CD4-positive, alpha-beta memory T cell (primary cell): ENCODE results near the gene CEP78. TPM values are rescaled to one million over a fixed set of nuclear protein-coding genes. Genes with fewer than 3 reads are reported as not detected.

ENCODE experiments used
- CTCF ChIA-PET: fragments of 350-600 bp; sonication (Branson Sonifier 250); formaldehyde crosslinking; loops from one replicate; lab custom pipeline; 2021; ENCODE audit warnings: inconsistent platforms; ENCODE audit not compliant: partially characterized antibody; lab: Charles Lee
- POLR2A ChIA-PET: fragments of 350-600 bp; sonication (Branson Sonifier 250); formaldehyde crosslinking; loops from one replicate; lab custom pipeline; 2021; ENCODE audit not compliant: partially characterized antibody; lab: Charles Lee
- DNase-seq, 5 donors: peaks; one replicate each; pipeline versions ENCODE4 v3.0.0 to v3.0.0-alpha.2; 2020 to 2022; ENCODE audit warnings: mixed read lengths in 1 of 5
- H3K27ac ChIP-seq: one replicate; pipeline ENCODE4 v1.7.0; 2013; ENCODE audit warnings: low read depth, low read length
- H3K27me3 ChIP-seq: 2 replicates; pipeline ENCODE4 v1.7.0; 2013; ENCODE audit warnings: mild to moderate bottlenecking, low read length, moderate library complexity; ENCODE audit not compliant: insufficient read depth
- H3K36me3 ChIP-seq: 2 replicates; pipeline ENCODE4 v1.7.0; 2013; ENCODE audit warnings: mild to moderate bottlenecking, low read length, moderate library complexity; ENCODE audit not compliant: insufficient read depth
- H3K4me1 ChIP-seq: 2 replicates; pipeline ENCODE4 v1.7.0; 2013; ENCODE audit warnings: mild to moderate bottlenecking, low read length, moderate library complexity; ENCODE audit not compliant: insufficient read depth
- H3K4me3 ChIP-seq, 2 donors: one replicate each; pipeline ENCODE4 v1.7.0; 2013; ENCODE audit warnings: low read length in 2 of 2, mild to moderate bottlenecking in 1 of 2
- H3K9me3 ChIP-seq, 2 donors: one replicate each; pipeline ENCODE4 v1.7.0; 2013; ENCODE audit warnings: low read length in 2 of 2, control low read depth in 1 of 2; ENCODE audit not compliant: control insufficient read depth in 1 of 2
- H3K27ac Mint-ChIP-seq, 7 donors: one replicate each; pipeline ENCODE4 v1.8.0; 2020 to 2021; ENCODE audit warnings: mixed read lengths in 7 of 7, mild to moderate bottlenecking in 6 of 7, inconsistent platforms in 3 of 7, moderate library complexity in 3 of 7
- H3K27me3 Mint-ChIP-seq, 2 donors: one replicate each; pipeline ENCODE4 v1.8.0; 2020 to 2021; ENCODE audit warnings: mixed read lengths in 2 of 2
- H3K36me3 Mint-ChIP-seq, 2 donors: one replicate each; pipeline ENCODE4 v1.8.0; 2020 to 2021; ENCODE audit warnings: mixed read lengths in 2 of 2, inconsistent platforms in 1 of 2, mild to moderate bottlenecking in 1 of 2
- H3K4me1 Mint-ChIP-seq, 4 donors: one replicate each; pipeline ENCODE4 v1.8.0; 2020 to 2021; ENCODE audit warnings: mixed read lengths in 4 of 4, mild to moderate bottlenecking in 1 of 4
- H3K4me3 Mint-ChIP-seq, 8 donors: one replicate each; pipeline ENCODE4 v1.8.0; 2020 to 2021; ENCODE audit warnings: mixed read lengths in 8 of 8, mild to moderate bottlenecking in 7 of 8, moderate library complexity in 6 of 8, inconsistent platforms in 3 of 8
- H3K9me3 Mint-ChIP-seq, 8 donors: one replicate each; pipeline ENCODE4 v1.8.0; 2020 to 2021; ENCODE audit warnings: mixed read lengths in 8 of 8, mild to moderate bottlenecking in 5 of 8, inconsistent platforms in 3 of 8, moderate library complexity in 1 of 8
- intact Hi-C: fragments of 100-400 bp; cut with micrococcal nuclease; formaldehyde crosslinking; loops from one replicate; pipeline ENCODE4 v1.15.1; 2023
- polyA plus RNA-seq, 2 donors: library from polyadenylated mRNA; unstranded; fragments of 300-500 nt; fragmentation: Illumina TruSeq; gene quantifications; one replicate each; pipeline ENCODE4 v1.2.3, GENCODE V29; 2021
- total RNA-seq, 2 experiments: library from RNA; stranded (reverse); gene quantifications; one replicate each; pipeline ENCODE4 v1.2.3, GENCODE V29; 2021

The CEP78 gene
- total and polyA plus RNA-seq, 4 experiments from 2014 or later: 13.7 to 27.6 (median 20.7) TPM

DNA sequence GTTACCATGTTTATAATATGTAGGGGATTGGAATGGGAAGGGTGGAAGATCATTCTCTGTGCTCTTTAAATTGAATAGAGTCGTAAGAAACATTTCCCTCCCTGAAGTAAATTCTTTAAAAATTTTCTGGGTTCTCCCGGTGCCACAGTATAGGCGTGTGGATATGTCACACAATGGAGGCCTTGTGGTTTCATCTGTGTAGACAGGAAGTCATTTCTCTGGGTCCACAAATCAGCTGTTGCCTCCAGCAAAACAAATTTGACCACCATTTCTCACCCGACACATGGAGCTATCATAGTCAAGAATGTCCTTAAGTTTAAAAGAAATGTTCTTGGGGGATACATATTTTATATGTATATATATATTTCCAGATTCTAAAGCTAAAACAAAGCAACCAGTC is 17.4 kb downstream of the CEP78 start:
- Mint-ChIP-seq H3K4me3 (no peak overlapping the region), H3K27ac (no peak overlapping the region), H3K36me3 (peaks cover 37 to 38% of the 10 kb centered on the region in 2 donors), H3K4me1 (no peaks in the 10 kb centered on the region), H3K9me3 (no peaks in the 10 kb centered on the region), H3K27me3 (no peaks in the 10 kb centered on the region)
- intact Hi-C loops: no loop called here
- no peak overlapping the region for H3K27ac ChIP-seq
- H3K27me3 ChIP-seq: no peaks in the 10 kb centered on the region
- ChIA-PET POLR2A (no interaction called here), CTCF (no interaction called here)
- DNase-seq: no peak
- H3K4me1 ChIP-seq: no peaks in the 10 kb centered on the region
- no peaks in the 10 kb centered on the region for H3K9me3 ChIP-seq
- no peak overlapping the region for H3K4me3 ChIP-seq
- H3K36me3 ChIP-seq: peaks cover 5% of the 10 kb centered on the region

DNA sequence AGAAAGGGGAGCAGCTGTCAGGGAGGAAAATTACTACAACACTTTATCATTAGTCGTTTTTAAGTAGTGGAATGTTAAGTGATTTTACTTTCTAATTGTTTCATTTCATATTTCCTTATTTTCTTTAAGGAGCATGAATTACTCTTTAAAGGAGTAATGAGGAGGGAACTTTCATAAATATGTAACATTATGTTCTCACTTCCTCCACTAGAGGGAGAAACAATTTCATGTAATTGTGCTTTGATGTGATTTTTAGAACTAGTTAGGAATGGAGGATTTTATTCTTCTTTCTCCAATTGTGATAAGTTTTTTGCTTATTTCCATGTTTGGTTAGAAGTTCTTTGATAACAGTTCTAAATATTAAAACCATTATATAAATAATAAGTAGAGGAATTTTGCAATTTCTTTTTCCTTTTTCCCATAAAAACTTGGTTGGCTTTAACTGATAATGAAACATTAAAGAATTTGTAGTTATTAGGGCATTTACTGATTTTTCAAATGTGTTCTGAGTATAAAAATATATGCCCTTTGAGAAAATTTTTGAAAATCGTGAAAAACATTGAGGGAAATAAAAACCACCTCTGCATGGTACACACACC is 25.6 kb downstream of the CEP78 start:
- Histone ChIP-seq H3K36me3 (peaks cover 8% of the 10 kb centered on the region), H3K27ac (no peak overlapping the region), H3K27me3 (no peaks in the 10 kb centered on the region), H3K9me3 (no peaks in the 10 kb centered on the region), H3K4me3 (no peak overlapping the region), H3K4me1 (no peaks in the 10 kb centered on the region)
- peak in 3 of 5 donors; percentile 16 to 20 (median 19) for DNase-seq
- H3K4me3 Mint-ChIP-seq: no peak overlapping the region
- peaks cover 0 to 3% (median 0%) of the 10 kb centered on the region in 4 donors for H3K4me1 Mint-ChIP-seq
- no peaks in the 10 kb centered on the region for H3K9me3 Mint-ChIP-seq
- intact Hi-C loops: loop anchor here (1.0 kb wide), 1 partner anchor 36 kb away; the partner anchor contains the start of gene PSAT1
- no peaks in the 10 kb centered on the region for H3K27me3 Mint-ChIP-seq
- CTCF ChIA-PET: interaction anchor here (1.5 to 5.7 kb wide), 3 partner anchors 25 to 108 kb away, joined by 3 to 37 read pairs (median 3); partner anchors contain the start of gene CEP78
- peaks cover 29 to 32% of the 10 kb centered on the region in 2 donors for H3K36me3 Mint-ChIP-seq
- POLR2A ChIA-PET: no interaction called here
- H3K27ac Mint-ChIP-seq: no peak overlapping the region

DNA sequence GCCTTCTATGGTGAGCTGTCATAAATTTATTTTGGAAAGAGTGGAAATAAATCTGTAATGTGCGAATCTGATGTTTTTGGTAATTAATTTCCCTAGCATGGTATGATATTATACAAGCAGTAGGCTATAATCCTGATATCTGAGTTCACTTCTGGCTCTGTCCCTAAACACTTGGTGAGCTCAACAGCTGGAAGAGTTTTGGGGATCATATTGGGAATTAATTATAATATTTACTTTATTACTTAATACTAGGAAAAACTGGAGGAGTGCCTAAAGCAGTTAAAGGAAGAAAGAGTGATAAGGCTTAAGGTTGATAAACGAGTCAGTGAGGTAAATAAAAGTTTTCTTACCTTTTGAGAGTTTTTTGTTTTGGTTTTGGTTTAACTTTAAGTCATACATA is 26.8 kb downstream of the CEP78 start:
- no peak overlapping the region for H3K4me3 ChIP-seq
- POLR2A ChIA-PET: no interaction called here
- DNase-seq: no peak
- no peaks in the 10 kb centered on the region for H3K9me3 Mint-ChIP-seq
- no peaks in the 10 kb centered on the region for H3K4me1 ChIP-seq
- no peaks in the 10 kb centered on the region for H3K9me3 ChIP-seq
- intact Hi-C loops: no loop called here
- peaks cover 28 to 33% of the 10 kb centered on the region in 2 donors for H3K36me3 Mint-ChIP-seq
- no peaks in the 10 kb centered on the region for H3K27me3 Mint-ChIP-seq
- no peak overlapping the region for H3K27ac Mint-ChIP-seq
- H3K27ac ChIP-seq: no peak overlapping the region
- peaks cover 0 to 3% (median 0%) of the 10 kb centered on the region in 4 donors for H3K4me1 Mint-ChIP-seq
- CTCF ChIA-PET: interaction anchor here (1.5 to 5.7 kb wide), 2 partner anchors 27 to 107 kb away, joined by 3 to 37 read pairs; partner anchors contain the start of gene CEP78
- H3K27me3 ChIP-seq: no peaks in the 10 kb centered on the region
- H3K4me3 Mint-ChIP-seq: no peak overlapping the region
- peaks cover 13% of the 10 kb centered on the region for H3K36me3 ChIP-seq

DNA sequence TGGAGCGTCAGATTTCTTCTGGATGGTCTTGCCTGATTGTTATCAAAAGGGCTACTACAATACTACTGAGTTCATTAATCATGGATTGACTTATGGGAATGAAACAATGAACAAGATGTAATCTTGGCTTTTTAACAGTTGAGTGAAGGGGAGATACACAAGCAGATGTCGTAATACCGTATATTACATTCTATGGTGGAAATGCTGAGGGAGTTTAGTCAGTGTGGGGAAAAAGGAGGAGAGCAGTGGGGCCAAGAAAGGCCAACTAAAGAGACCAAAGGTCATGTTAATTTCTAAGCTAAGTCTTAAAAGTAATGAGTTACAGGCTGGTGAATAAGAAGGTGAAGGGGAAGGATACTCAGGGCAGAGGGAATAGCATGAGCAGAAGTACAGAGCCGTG is 32.0 kb downstream of the CEP78 start:
- Histone ChIP-seq H3K27me3 (no peaks in the 10 kb centered on the region), H3K9me3 (no peaks in the 10 kb centered on the region), H3K4me1 (no peaks in the 10 kb centered on the region), H3K36me3 (peaks cover 19% of the 10 kb centered on the region), H3K27ac (no peak overlapping the region), H3K4me3 (no peak overlapping the region)
- no peaks in the 10 kb centered on the region for H3K4me1 Mint-ChIP-seq
- peaks cover 48 to 58% of the 10 kb centered on the region in 2 donors for H3K36me3 Mint-ChIP-seq
- ChIA-PET POLR2A (no interaction called here), CTCF (interaction anchor here (1.0 to 1.3 kb wide), 2 partner anchors 9 to 101 kb away, joined by 3 to 4 read pairs; no protein-coding TSS in a partner anchor)
- no peak overlapping the region for H3K27ac Mint-ChIP-seq
- intact Hi-C loops: no loop called here
- H3K9me3 Mint-ChIP-seq: no peaks in the 10 kb centered on the region
- H3K4me3 Mint-ChIP-seq: no peak overlapping the region
- no peaks in the 10 kb centered on the region for H3K27me3 Mint-ChIP-seq
- DNase-seq: no peak

DNA sequence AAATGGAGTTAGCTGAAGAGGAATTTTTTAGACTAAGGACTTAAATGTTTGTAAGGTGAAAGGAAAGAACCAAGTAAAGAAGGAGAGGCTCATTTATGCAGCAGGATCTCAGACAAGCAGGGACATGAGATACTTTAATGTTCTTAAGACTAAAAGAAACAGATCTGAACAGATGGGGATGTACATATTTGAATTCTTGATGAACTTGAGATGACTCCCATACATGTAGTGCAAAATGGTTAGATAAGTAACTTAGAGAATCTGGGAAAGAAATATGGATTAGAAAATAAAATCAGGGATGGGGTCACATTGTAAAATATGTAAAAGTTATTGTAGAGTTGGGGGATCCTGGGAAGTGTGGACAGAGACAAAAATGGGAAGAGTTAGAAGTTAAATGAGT is 33.9 kb downstream of the CEP78 start:
- CTCF ChIA-PET: interaction anchor here (2.0 kb wide), 1 partner anchor 10 kb away, joined by 4 read pairs; no protein-coding TSS in a partner anchor
- Mint-ChIP-seq H3K27me3 (no peaks in the 10 kb centered on the region), H3K36me3 (peaks cover 47 to 58% of the 10 kb centered on the region in 2 donors), H3K9me3 (no peaks in the 10 kb centered on the region), H3K4me3 (no peak overlapping the region), H3K27ac (no peak overlapping the region), H3K4me1 (no peaks in the 10 kb centered on the region)
- Histone ChIP-seq H3K27me3 (no peaks in the 10 kb centered on the region), H3K4me1 (no peaks in the 10 kb centered on the region), H3K9me3 (no peaks in the 10 kb centered on the region), H3K27ac (no peak overlapping the region), H3K4me3 (no peak overlapping the region), H3K36me3 (peaks cover 18% of the 10 kb centered on the region)
- POLR2A ChIA-PET: no interaction called here
- intact Hi-C loops: no loop called here
- no peak for DNase-seq

DNA sequence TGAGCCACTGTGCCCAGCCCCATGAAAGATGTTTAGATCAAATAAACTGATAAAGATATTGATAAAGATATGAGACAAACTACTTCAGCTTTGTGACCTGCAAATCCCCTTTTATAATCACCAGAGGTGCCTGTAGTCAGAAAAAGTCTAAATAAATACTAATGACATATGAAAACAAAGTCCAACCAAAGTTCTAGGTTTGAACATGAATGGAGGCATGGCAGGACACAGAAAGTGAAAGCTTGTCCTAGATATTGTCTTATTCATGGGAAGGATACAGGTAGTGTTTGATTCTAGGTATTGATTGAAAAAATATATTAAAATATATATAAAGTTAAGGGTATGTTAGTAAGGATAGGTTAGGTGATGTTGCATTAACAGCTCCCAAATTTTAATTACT is 36.4 kb downstream of the CEP78 start:
- Histone ChIP-seq H3K27ac (no peak overlapping the region), H3K9me3 (no peaks in the 10 kb centered on the region), H3K36me3 (peaks cover 9% of the 10 kb centered on the region), H3K27me3 (no peaks in the 10 kb centered on the region), H3K4me1 (no peaks in the 10 kb centered on the region), H3K4me3 (no peak overlapping the region)
- no peak overlapping the region for H3K4me3 Mint-ChIP-seq
- POLR2A ChIA-PET: no interaction called here
- no peak for DNase-seq
- no peaks in the 10 kb centered on the region for H3K4me1 Mint-ChIP-seq
- H3K27ac Mint-ChIP-seq: no peak overlapping the region
- H3K9me3 Mint-ChIP-seq: no peaks in the 10 kb centered on the region
- intact Hi-C loops: no loop called here
- no peaks in the 10 kb centered on the region for H3K27me3 Mint-ChIP-seq
- peaks cover 27 to 37% of the 10 kb centered on the region in 2 donors for H3K36me3 Mint-ChIP-seq
- CTCF ChIA-PET: interaction anchor here (0.8 to 1.7 kb wide), 2 partner anchors 8 to 12 kb away, joined by 3 to 5 read pairs; no protein-coding TSS in a partner anchor

DNA sequence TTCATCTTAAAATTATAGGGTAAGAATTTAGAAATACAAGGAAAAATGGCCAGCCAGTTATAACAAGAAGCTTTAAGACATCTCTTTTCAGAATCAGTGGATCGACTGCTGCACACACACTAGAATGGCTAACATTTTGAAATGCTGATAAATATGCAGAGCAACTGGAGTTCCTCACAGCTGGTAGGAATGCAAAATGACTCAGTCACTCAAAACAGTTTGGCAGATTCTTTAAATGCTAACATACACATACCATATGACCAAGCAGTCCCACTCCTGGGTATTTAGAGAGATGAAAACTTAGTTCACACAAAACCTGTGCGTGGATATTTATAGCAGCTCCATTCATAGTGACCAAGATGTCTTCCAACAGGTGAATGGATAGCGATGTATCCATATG is 37.9 kb downstream of the CEP78 start:
- no peak for DNase-seq
- Mint-ChIP-seq H3K36me3 (peaks cover 18 to 27% of the 10 kb centered on the region in 2 donors), H3K4me3 (no peak overlapping the region), H3K27me3 (no peaks in the 10 kb centered on the region), H3K9me3 (no peaks in the 10 kb centered on the region), H3K27ac (no peak overlapping the region), H3K4me1 (peaks cover 0 to 1% (median 0%) of the 10 kb centered on the region in 4 donors)
- intact Hi-C loops: no loop called here
- ChIA-PET POLR2A (no interaction called here), CTCF (interaction anchor here (1.1 to 1.7 kb wide), 2 partner anchors 10 to 480 kb away, joined by 4 to 5 read pairs; no protein-coding TSS in a partner anchor)
- Histone ChIP-seq H3K27me3 (no peaks in the 10 kb centered on the region), H3K9me3 (no peaks in the 10 kb centered on the region), H3K36me3 (no peaks in the 10 kb centered on the region), H3K4me3 (no peak overlapping the region), H3K4me1 (no peaks in the 10 kb centered on the region), H3K27ac (no peak overlapping the region)
